ENCODE measurements around the gene SNAPIN.
A peak's percentile ranks its signal among the peaks of the same experiment; 100 is the strongest.
"Not testable (repeated sequence)": the region's sequence is repeated elsewhere in the genome, so short reads cannot be mapped to it uniquely, and the experiment has no call there.

The SNAPIN gene

GRCh38 chr1:153649137-153649862 lies 9.2 kb upstream of the SNAPIN start:
- DNase-seq, result peak; percentile 75

- peak; percentile 95 for DNase-seq
Observed at GRCh38 chr1:153649863-153650235, 8.7 kb upstream of the SNAPIN start.

- DNase-seq, result no peak
Observed at GRCh38 chr1:153651771-153652170, 6.7 kb upstream of the SNAPIN start.

- no peak for DNase-seq
Observed at GRCh38 chr1:153652805-153653500, 5.5 kb upstream of the SNAPIN start.

GRCh38 chr1:153655333-153655732 lies 3.2 kb upstream of the SNAPIN start:
- DNase-seq, result peak; percentile 19

- no peak for DNase-seq
Observed at GRCh38 chr1:153659175-153659534, 652 bp downstream of the SNAPIN start.

GRCh38 chr1:153659656-153660055 lies 1.2 kb downstream of the SNAPIN start:
- no peak for DNase-seq

- no peak for DNase-seq
Observed at GRCh38 chr1:153661111-153661708, 2.7 kb downstream of the SNAPIN start.

GRCh38 chr1:153662269-153662668 lies 3.8 kb downstream of the SNAPIN start:
- DNase-seq, result no peak

- DNase-seq, result no peak
Observed at GRCh38 chr1:153663211-153663610, 4.7 kb downstream of the SNAPIN start.

GRCh38 chr1:153667439-153667838 lies 8.9 kb downstream of the SNAPIN start:
- DNase-seq, result no peak

- DNase-seq, result not testable (repeated sequence)
Observed at GRCh38 chr1:153668672-153669071, 10.2 kb downstream of the SNAPIN start.

GRCh38 chr1:153669606-153670005 lies 11.1 kb downstream of the SNAPIN start:
- DNase-seq, result no peak

- DNase-seq, result no peak
Observed at GRCh38 chr1:153670257-153670858, 11.9 kb downstream of the SNAPIN start.

- peak; percentile 100 for DNase-seq
Observed at GRCh38 chr1:153670859-153671627, 12.5 kb downstream of the SNAPIN start, which contains the start of gene ILF2. Gene ILF2 (minus strand): TSS chr1:153670993. CDS start chr1:153670922, 71 bp downstream.

GRCh38 chr1:153671628-153672353 lies 13.3 kb downstream of the SNAPIN start:
- DNase-seq, result peak; percentile 78

- no peak for DNase-seq
Observed at GRCh38 chr1:153673511-153673910, 15.0 kb downstream of the SNAPIN start.

GRCh38 chr1:153677718-153678518 lies 19.4 kb downstream of the SNAPIN start:
- DNase-seq, result peak; percentile 43

- DNase-seq, result peak; percentile 24
Observed at GRCh38 chr1:153678519-153679336, 20.2 kb downstream of the SNAPIN start, which contains the start of gene NPR1. Gene NPR1 (plus strand): TSS chr1:153678688. CDS start chr1:153679109, 421 bp downstream.

Measured in NCI-H1092 treated with DMSO at 0.1 percent for 48 hours (cell line).